Stimulated activated naive CD4-positive, alpha-beta T cell (primary cell): ENCODE measurements around the gene KMT2C.
"Not testable (repeated sequence)": the region's sequence is repeated elsewhere in the genome, so short reads cannot be mapped to it uniquely, and the experiment has no call there.

Experiments
- DNase-seq, 6 experiments: peaks; one replicate each; lab custom pipeline; 2025; lab: John Stamatoyannopoulos, UW

The KMT2C gene

GRCh38 chr7:152402384-152403250 is 33.2 kb downstream of the KMT2C start:
- no peak for DNase-seq

- DNase-seq = no peak
Measured at GRCh38 chr7:152399344-152399743, 36.5 kb downstream of the KMT2C start.

GRCh38 chr7:152395112-152395511 is 40.7 kb downstream of the KMT2C start:
- DNase-seq = no peak

GRCh38 chr7:152394214-152394613 is 41.6 kb downstream of the KMT2C start:
- DNase-seq = not testable (repeated sequence)

- no peak for DNase-seq
Measured at GRCh38 chr7:152392254-152392653, 43.5 kb downstream of the KMT2C start.

- DNase-seq = not testable (repeated sequence)
Measured at GRCh38 chr7:152386136-152386764, 49.6 kb downstream of the KMT2C start.

- DNase-seq = not testable (repeated sequence)
Measured at GRCh38 chr7:152384235-152385200, 51.3 kb downstream of the KMT2C start.

- DNase-seq = no peak
Measured at GRCh38 chr7:152383341-152384234, 52.2 kb downstream of the KMT2C start.

GRCh38 chr7:152382244-152382643 is 53.6 kb downstream of the KMT2C start:
- DNase-seq = no peak

GRCh38 chr7:152380931-152381578 is 54.7 kb downstream of the KMT2C start:
- not testable (repeated sequence) for DNase-seq

GRCh38 chr7:152378497-152378896 is 57.3 kb downstream of the KMT2C start:
- not testable (repeated sequence) for DNase-seq

- not testable (repeated sequence) for DNase-seq
Measured at GRCh38 chr7:152376716-152377484, 58.9 kb downstream of the KMT2C start.

- no peak for DNase-seq
Measured at GRCh38 chr7:152370297-152370696, 65.5 kb downstream of the KMT2C start.

- DNase-seq = no peak
Measured at GRCh38 chr7:152369518-152369917, 66.3 kb downstream of the KMT2C start.

- DNase-seq = no peak
Measured at GRCh38 chr7:152367170-152367569, 68.6 kb downstream of the KMT2C start.

- no peak for DNase-seq
Measured at GRCh38 chr7:152366662-152367061, 69.1 kb downstream of the KMT2C start.

- no peak for DNase-seq
Measured at GRCh38 chr7:152365982-152366603, 69.7 kb downstream of the KMT2C start.

- no peak for DNase-seq
Measured at GRCh38 chr7:152363798-152364197, 72.0 kb downstream of the KMT2C start.
